SU-DHL-6 (cell line): ENCODE results near the gene ELAPOR1.

Source experiments
- EZH2phosphoT487 ChIP-seq: fragments of 200-600 bp; sonication (generic), shearing (Covaris generic); conservative IDR thresholded peaks from 2 replicates; pipeline ENCODE4 v1.6.1; 2018; ENCODE audit warnings: mild to moderate bottlenecking, antibody characterized with exemption, low read length, moderate library complexity, mixed read lengths
- TF ChIP-seq, protein P1 (sequence below): fragments of 200-600 bp; sonication (generic); IDR thresholded peaks from one replicate; pipeline ENCODE4 v1.5.1; 2017; ENCODE audit warnings: antibody characterized with exemption, mild to moderate bottlenecking, low read length, moderate library complexity; ENCODE audit not compliant: insufficient read depth, poor library complexity, severe bottlenecking

DNA sequence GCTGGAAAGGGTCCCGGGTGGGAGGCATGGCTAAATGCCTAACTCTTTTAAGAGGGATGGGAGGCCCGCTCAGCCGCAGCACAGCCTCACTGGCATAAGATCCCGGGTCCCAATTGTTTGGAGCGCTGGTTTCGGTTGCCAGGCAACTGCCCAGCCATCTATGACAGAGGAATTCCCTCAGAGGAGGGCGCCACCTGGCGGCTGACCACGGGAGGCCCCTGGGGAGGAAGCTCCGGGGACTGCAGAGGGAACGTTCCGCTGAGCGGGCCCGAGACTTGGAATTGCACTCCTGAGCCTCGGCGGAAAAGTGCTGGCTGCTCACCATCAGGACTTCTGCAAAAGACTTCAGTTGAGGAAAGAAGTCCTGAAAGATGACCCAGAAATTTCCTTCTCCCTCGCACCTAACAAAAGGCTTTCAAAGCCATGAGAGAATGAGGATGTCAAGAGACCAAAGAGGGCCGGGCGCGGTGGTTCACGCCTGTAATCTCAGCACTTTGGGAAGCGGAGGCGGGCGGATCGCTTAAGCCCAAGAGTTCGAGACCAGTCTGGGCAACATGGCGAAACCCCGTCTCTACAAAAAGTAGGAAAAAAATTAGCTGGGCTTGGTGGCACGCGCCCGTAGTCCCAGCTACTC lies 1.1 kb upstream of the ELAPOR1 start:
- TF ChIP-seq, protein P1, sequence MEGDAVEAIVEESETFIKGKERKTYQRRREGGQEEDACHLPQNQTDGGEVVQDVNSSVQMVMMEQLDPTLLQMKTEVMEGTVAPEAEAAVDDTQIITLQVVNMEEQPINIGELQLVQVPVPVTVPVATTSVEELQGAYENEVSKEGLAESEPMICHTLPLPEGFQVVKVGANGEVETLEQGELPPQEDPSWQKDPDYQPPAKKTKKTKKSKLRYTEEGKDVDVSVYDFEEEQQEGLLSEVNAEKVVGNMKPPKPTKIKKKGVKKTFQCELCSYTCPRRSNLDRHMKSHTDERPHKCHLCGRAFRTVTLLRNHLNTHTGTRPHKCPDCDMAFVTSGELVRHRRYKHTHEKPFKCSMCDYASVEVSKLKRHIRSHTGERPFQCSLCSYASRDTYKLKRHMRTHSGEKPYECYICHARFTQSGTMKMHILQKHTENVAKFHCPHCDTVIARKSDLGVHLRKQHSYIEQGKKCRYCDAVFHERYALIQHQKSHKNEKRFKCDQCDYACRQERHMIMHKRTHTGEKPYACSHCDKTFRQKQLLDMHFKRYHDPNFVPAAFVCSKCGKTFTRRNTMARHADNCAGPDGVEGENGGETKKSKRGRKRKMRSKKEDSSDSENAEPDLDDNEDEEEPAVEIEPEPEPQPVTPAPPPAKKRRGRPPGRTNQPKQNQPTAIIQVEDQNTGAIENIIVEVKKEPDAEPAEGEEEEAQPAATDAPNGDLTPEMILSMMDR: peak; percentile 94
- no peak for TF ChIP-seq EZH2phosphoT487
